GM15510 (cell line): ENCODE results near the gene CNPY3.

Experiments used
- POLR2A ChIP-seq: IDR thresholded peaks from 3 replicates; pipeline ENCODE4 v1.6.1; 2011; ENCODE audit warnings: borderline replicate concordance; ENCODE audit not compliant: insufficient read length; ENCODE audit errors: extremely low read depth

The CNPY3 gene

DNA sequence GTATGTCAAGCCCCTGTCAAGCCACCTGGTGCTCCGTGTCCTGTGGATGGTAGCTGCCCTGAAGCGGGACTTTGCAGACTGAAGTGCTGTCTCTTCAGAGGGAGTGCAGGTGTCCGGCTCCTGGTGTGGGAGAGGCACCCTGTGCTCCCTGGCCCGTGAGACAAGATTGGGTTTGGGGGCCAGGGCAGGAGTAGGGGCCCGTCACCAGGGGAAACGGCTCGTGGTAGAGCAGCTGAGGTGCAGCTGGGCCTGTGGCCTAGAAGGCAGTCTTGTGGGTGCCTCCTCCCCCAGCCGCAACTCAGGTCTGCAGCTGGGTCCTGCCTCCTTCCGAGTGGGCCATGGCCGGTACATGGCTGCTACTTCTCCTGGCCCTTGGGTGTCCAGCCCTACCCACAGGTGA, 13.5 kb upstream of the CNPY3 start, which contains the start of gene PTCRA:
Gene PTCRA, plus strand, starts transcription at position 322 of the 400 bp plus-strand sequence. Its CDS starts 17 bp downstream, at position 339.
- no peak for TF ChIP-seq POLR2A

DNA sequence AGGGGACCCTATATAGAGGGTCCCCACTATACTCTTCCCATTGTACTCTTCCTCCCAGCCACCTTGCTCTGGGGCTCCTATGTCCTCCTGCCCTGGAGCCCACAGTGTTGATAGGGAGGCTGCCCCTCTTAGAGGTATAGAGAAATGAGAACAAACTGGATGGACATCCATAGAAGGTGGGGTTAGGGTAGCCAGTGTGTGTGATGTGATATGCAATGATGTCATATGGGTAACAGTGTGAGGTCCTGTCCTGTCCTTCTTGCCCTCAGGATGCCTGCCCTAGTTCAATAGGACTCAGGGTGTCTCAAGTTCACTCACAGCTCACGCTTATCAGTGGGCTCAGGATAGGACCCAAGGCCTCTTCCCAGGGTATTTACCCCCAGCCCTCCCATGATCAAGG, 13.0 kb upstream of the CNPY3 start:
- no peak for TF ChIP-seq POLR2A

DNA sequence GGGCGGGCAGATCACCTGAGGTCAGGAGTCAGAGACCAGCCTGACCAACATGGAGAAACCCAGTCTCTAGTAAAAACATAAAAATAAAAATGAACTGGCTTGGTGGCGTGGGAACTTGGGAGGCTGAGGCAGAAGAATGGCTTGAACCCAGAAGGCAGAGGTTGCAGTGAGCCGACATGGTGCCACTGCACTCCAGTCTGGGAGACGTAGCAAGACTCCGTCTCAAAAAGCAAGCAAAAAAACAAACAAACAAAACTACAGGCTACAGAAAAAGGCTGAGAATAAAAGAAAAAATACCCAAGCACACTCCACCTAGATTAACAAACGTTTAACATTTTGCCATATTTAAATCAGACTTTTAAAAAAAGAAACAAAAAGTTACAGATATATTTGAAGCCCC, 7.5 kb upstream of the CNPY3 start:
- TF ChIP-seq POLR2A, result no peak

DNA sequence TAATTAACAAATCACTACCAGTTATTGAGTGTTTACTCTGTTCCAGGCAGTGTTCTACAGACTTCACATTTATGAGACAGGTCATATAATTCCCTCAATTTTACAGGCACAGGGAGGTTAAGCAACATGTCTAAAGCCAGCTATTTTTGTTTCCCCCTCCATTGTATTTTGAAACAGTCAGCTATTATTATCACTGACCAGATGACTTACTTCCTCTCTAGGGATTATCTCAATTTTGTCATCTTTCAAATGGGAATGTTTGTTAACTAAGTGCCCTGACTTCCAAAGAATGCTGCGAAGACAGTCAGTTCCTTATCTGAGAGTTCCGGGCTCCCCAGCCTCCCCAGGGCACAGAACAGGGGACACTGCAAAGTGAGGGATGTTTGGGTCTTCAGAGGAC, 5.6 kb upstream of the CNPY3 start:
- TF ChIP-seq POLR2A, result no peak

DNA sequence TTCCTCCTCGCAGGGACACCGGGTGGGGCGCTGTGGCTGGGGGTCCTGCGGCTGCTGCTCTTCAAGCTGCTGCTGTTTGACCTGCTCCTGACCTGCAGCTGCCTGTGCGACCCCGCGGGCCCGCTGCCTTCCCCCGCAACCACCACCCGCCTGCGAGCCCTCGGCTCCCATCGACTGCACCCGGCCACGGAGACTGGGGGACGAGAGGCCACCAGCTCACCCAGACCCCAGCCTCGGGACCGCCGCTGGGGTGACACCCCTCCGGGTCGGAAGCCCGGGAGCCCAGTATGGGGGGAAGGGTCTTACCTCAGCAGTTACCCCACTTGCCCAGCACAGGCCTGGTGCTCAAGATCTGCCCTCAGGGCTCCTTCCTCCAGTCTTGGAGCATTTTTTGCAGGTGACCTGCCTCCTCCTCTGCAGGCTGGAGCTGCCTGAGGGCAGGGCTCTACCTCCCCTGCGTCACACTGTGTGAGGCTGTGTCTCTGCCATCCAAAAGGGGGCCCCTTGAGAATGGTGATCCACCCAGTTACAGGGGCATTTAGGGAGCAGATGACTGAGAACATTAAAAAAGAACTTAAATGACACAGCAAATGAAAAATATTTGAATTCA, 3.9 kb upstream of the CNPY3 start:
- no peak for TF ChIP-seq POLR2A

DNA sequence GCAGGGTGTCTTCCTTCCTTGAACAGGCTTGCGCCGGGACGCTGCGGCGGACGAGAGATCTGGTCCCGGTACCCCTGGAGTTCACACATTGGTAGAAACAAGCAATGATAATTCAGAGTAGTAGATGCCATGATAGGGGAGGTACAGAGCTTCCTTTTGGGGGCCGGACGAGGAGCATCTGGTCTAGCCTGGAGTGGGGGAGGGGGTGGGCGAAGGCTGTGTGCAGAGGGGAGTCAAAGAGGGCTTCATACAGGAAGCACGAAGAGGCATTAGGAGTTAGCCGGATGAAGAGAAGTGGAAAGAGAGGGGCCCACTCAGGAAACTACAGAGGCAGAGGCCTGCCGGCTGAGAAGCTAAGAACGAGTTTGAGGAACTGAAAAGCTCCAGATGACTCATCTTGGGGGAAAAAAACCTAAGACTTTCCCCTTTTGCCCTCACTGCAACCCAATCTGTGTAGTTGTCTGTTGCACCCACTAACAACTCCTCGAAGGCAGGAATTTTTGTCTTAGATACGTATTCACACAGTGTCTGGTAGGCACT, 611 bp downstream of the CNPY3 start:
- no peak for TF ChIP-seq POLR2A

DNA sequence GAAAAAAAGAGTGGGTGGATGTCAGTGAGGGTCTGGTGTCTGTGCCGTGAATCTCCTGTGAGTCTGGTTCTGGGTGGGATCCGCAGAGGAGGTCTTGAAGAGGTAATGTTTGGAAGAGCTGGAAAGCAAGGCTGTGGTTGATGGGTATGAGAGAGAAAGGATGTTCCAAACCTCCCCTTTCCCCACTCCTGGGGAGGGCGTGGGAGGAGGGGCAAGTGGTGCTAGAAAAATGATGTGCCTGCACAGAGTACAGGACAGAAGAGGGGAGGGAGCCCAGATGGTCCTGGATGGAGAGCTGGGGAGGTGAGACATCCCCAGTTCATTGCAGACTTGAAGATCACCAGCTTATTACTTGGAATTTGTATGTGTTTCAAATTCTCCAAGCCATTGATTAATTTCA, 3.1 kb downstream of the CNPY3 start:
- no peak for TF ChIP-seq POLR2A

DNA sequence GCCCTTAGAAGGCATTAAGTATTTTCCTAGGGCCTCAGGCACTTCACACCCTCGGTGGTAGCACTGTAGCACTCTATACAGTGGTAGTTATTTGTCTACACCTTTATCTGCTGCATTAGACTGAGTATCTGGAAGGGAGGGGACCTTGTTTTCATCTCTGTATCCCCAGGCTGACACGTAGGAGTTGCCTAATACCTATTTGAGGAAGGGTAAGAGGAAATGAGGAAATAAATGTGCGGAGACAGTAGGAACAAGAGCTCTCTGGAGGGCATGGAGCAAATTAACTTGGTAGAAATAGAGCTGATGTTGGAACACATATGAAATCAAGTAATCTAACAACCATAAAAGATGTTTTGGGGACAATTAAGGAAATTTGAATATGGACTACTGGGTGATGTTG, 3.9 kb downstream of the CNPY3 start:
- TF ChIP-seq POLR2A, result no peak

DNA sequence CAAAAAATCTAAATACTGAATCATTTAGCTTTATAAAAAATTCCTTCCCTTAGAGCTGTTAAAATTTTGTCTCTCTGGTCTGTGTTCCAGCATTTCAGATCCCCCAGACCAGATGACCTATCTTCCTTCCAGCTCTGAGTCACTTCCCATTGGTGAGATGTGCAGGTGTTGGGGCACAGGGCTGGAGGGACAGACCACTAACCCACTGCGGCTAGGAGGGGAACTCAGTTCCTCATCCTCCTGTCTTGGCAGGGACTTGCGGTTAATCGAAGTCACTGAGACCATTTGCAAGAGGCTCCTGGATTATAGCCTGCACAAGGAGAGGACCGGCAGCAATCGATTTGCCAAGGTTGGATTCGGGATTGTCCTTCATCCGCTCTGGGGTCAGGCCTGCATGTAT, 6.0 kb downstream of the CNPY3 start:
- no peak for TF ChIP-seq POLR2A

DNA sequence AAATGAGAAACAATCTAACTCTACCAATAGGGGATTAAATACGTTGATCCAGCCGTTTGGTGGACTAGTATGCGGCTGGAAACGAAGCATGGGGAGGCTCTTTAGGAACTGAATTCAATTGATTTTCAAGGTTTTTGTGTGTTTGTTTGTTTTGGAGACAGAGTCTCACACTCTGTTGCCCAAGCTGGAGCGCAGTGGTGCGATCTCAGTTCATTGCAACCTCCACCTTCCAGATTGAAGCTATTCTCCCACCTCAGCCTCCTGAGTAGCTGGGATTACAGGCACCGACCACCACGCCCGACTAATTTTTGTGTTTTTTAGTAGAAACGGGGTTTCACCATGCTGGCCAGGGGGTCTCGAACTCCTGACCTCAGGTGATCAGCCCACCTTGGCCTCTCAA, 7.1 kb downstream of the CNPY3 start:
- TF ChIP-seq POLR2A, result no peak

DNA sequence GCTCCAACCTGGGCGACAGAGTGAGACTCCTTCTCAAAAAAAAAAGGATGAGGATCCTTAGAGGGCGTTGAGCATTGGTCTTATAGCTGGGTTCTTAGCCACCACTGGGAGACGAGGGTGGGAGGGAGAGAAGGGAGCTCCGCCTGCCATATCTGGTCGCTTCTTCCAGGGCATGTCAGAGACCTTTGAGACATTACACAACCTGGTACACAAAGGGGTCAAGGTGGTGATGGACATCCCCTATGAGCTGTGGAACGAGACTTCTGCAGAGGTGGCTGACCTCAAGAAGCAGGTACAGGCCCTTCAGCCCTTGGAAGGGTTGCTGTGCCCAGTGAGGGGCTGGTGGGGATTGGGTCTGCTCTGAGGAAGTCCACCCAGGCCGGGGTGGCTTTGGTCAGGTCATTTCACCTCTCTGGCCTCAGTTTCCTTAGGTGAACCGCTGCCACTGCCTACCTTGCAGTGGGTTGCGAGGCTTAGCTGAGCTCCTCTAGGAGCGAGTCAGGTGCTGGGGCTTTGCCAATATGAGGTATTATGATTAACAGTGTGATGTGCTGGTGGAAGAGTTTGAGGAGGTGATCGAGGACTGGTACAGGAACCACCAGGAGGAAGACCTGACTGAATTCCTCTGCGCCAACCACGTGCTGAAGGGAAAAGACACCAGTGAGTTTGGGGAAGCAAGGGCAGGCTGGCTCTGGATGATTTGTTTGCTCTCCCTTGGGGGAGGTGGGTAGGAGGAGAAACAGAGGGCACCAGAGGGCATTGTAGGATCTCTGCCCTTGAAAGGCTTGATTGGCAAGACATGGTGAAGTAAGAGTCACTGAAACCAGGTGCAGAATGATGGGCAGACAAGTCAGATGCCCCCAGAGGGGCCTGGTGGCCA, 8.5 kb downstream of the CNPY3 start:
- no peak for TF ChIP-seq POLR2A

DNA sequence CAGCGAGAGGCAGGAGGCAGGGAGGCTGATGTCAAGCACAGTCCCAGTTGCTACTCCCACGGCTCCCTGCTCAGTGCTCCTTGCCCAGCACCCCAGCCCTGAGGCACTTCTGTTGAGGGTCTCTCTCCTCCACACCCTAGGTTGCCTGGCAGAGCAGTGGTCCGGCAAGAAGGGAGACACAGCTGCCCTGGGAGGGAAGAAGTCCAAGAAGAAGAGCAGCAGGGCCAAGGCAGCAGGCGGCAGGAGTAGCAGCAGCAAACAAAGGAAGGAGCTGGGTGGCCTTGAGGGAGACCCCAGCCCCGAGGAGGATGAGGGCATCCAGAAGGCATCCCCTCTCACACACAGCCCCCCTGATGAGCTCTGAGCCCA, 9.1 kb downstream of the CNPY3 start:
- no peak for TF ChIP-seq POLR2A

DNA sequence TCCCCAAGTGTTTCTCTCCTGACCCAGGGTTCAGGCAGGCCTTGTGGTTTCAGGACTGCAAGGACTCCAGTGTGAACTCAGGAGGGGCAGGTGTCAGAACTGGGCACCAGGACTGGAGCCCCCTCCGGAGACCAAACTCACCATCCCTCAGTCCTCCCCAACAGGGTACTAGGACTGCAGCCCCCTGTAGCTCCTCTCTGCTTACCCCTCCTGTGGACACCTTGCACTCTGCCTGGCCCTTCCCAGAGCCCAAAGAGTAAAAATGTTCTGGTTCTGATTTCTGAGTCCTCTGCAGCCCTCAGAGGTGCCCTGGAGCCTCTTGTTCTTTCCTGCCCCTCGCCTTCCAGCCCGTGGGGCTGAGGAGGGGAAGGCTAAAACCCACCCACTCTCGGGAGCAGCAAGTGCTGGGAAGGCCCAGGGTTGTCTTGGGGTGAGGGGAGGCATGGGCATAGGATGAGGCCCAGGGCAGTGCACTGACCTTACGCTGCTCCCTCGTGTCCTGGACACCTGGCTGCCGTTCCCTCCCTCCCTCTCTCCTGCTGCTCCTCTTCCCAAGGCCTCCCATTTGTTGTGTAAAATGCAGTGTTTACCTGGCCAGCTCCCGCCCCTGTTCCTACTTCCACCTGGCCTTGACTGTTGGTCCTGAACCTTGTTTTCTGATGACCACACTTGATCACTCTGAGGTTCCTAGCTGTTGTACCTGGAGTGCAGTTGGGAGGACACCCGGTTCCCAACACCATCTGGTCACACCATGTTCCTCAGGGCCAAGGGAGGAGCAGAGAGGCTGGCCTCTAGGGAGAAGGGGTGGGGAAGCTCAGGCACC, 9.9 kb downstream of the CNPY3 start:
- peak; percentile 2 for TF ChIP-seq POLR2A

DNA sequence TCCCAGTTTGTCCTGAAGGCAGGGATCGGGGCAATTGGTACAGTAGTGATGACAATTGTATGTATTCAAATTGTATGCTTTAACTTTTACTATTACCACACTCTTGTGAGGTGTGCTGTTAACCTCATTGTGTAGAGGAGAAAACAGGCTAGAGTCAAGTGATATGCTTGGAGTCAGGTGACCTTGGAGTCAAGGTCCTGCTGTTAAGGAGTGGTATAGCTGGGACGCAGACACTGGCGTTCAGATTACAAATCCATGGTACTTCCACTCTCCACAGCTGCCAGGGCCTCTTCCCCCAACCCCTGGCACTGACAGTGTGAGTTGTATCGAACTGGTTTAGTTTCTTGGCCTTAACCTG, 10.5 kb downstream of the CNPY3 start:
- TF ChIP-seq POLR2A, result no peak

DNA sequence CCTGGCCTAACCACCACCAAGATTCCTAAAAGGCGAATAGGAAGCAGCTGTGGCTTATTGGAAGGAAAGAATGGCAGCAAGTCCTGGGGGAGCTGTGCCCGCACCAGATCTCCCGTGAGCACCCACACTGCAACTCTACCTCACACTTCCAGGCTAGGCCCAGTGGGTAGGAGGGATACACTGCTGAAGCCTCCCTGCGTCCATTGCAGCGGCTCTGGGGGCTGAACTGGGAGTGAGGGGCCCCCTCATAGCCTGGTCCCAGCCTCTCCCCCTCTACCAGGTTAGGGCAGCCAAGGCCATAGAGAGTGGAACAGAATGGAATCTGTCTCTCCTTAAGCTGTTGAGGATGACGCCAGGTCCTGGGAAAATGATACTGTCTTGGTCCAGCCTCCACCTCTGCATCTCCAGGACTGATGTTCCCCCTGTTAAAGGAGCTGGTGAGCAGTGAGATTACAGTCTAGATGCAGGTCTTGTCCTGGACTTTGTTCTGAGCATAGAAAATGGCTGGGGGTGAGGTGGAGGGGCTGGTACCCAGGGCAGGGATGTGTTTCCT, 11.3 kb downstream of the CNPY3 start:
- TF ChIP-seq POLR2A, result no peak
